Spleen (tissue), 11 donors: ENCODE measurements around the gene CDH13. TPM values are rescaled to one million over a fixed set of nuclear protein-coding genes. Genes with fewer than 3 reads are reported as not detected.

ENCODE experiments used
- DNase-seq: peaks from one replicate; pipeline ENCODE4 v3.0.0-alpha.2; 2020
- H3K27ac ChIP-seq, 8 donors: fragments of 200-600 bp; sonication (generic) in 7 of 8; 1 replicate in 4 of 8; 2 replicates in 4 of 8; pipeline versions ENCODE4 v1.5.0 to v1.8.0; 2016 to 2021; ENCODE audit warnings: inconsistent platforms in 4 of 8, mild to moderate bottlenecking in 4 of 8, moderate library complexity in 1 of 8
- H3K27me3 ChIP-seq, 7 donors: fragments of 200-600 bp; sonication (generic) in 6 of 7; replicated peaks in 1 of 7; 1 replicate in 4 of 7; 2 replicates in 3 of 7; pipeline versions ENCODE4 v1.5.0 to v1.8.0; 2016 to 2021; ENCODE audit warnings: inconsistent platforms in 3 of 7, mild to moderate bottlenecking in 1 of 7
- H3K36me3 ChIP-seq, 6 donors: fragments of 200-600 bp; sonication (generic) in 5 of 6; 1 replicate in 4 of 6; 2 replicates in 2 of 6; pipeline versions ENCODE4 v1.5.0 to v1.8.0; 2016 to 2021; ENCODE audit warnings: inconsistent platforms in 2 of 6
- H3K4me1 ChIP-seq, 6 donors: fragments of 200-600 bp; sonication (generic) in 5 of 6; 1 replicate in 3 of 6; 2 replicates in 3 of 6; pipeline versions ENCODE4 v1.5.0 to v1.8.0; 2016 to 2021; ENCODE audit warnings: inconsistent platforms in 3 of 6
- H3K4me3 ChIP-seq, 8 donors: fragments of 200-600 bp; sonication (generic) in 7 of 8; 1 replicate in 4 of 8; 2 replicates in 4 of 8; pipeline versions ENCODE4 v1.5.0 to v1.8.0; 2016 to 2021; ENCODE audit warnings: inconsistent platforms in 4 of 8, mild to moderate bottlenecking in 4 of 8, moderate library complexity in 2 of 8
- H3K9me3 ChIP-seq, 8 donors: fragments of 200-600 bp; sonication (generic) in 7 of 8; 1 replicate in 4 of 8; 2 replicates in 4 of 8; pipeline versions ENCODE4 v1.5.0 to v1.8.0; 2016 to 2021; ENCODE audit warnings: inconsistent platforms in 4 of 8
- POLR2A ChIP-seq, 3 donors: fragments of 450-650 bp; IDR thresholded peaks; one replicate each; pipeline ENCODE4 v1.5.1; 2017; ENCODE audit warnings: antibody characterized with exemption in 3 of 3, mild to moderate bottlenecking in 1 of 3
- POLR2AphosphoS5 ChIP-seq, 3 donors: sonication (generic); formaldehyde crosslinking; IDR thresholded peaks; one replicate each; pipeline ENCODE4 v1.5.1; 2017; ENCODE audit warnings: antibody characterized with exemption in 3 of 3
- WGBS, 5 donors: extraction: QIAGEN DNeasy Blood & Tissue Kit in 3 of 5; methylation state at CpG; one replicate each; pipeline versions ENCODE4 v1.1.5 to v1.1.7; 2013 to 2018; 5-methylcytosine and 5-hydroxymethylcytosine counted together
- intact Hi-C: fragments of 100-400 bp; cut with DNase I; formaldehyde crosslinking; loops from one replicate; pipeline ENCODE4 v1.15.0; 2023; ENCODE audit warnings: low total_unique reads
- polyA plus RNA-seq, 3 donors: library from polyadenylated mRNA; stranded (reverse); fragments of 200-250 nt; gene quantifications; one replicate each; pipeline ENCODE4 v1.2.1, GENCODE V29; 2013
- total RNA-seq, 7 donors: library from RNA; depleted of rRNA in 3 of 7; stranded (reverse); fragments of >200 nt in 3 of 7; fragmentation: NEBNext Ultra II Directional in 4 of 7; extraction: Animal tissue kit (Norgen Biotek cat#: 25700) in 4 of 7; gene quantifications; one replicate each; pipeline versions ENCODE4 v1.1.0 to v1.2.1, GENCODE V29; 2016 to 2021
- TF ChIP-seq, protein P1 (sequence below), 11 experiments: fragments of 200-600 bp in 7 of 11; fragments of 450-650 bp in 4 of 11; sonication (generic) in 4 of 11; IDR thresholded peaks in 8 of 11; conservative IDR thresholded peaks in 3 of 11; 1 replicate in 7 of 11; 2 replicates in 4 of 11; pipeline versions ENCODE4 v1.4.0 to v1.8.0; 2016 to 2021; ENCODE audit warnings: antibody characterized with exemption in 11 of 11, inconsistent platforms in 4 of 11, mild to moderate bottlenecking in 1 of 11
- donor health status: healthy with polysubstance abuse.
- donor health status: DM: no; HTN: no; CAD: no; lungs with moderate emphysema.
- donor health status: DM: no; HTN: no; CAD: no.
- donor health status: Bipolar disorder and iron deficiency.
- donor health status: healthy.
- donor health status: DM: no; HTN: no; CAD: no.
- donor health status: DM: yes; HTN: yes; CAD: no.

CDH13 gene
- total and polyA plus RNA-seq, 10 donors, result 0.13 to 4.6 (median 1.1) TPM

DNA sequence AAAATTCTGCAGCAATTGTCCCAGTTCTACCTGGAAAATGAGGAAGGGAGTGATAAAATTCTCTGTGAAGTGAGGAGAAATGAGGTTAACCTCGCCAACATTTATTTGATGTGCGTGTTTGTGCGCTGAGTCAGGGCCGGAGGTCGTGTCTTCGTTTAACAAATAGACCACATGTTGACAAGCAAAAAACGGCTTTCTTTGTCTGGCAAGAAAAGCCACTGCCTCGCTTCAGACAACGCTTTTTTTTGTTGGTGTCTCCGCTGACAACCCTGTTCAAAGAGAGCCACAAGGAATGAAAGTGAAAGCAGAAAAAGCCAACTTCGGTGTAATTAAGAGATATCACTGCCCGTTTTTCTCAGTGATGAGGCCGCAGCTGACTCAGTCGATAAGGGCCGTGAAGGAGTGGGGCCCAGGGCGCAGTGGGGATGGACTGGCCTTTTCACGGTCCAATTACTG, 510.6 kb downstream of the CDH13 start:
- Histone ChIP-seq H3K9me3 (peaks cover 0 to 3% (median 0%) of the 10 kb centered on the region in 8 donors), H3K36me3 (no peaks in the 10 kb centered on the region), H3K4me1 (peaks cover 0 to 14% (median 0%) of the 10 kb centered on the region in 6 donors), H3K27ac (no peak overlapping the region), H3K4me3 (peak overlapping the region in 3 of 8 donors; percentile 14 to 44 (median 31)), H3K27me3 (peaks cover 0 to 4% (median 0%) of the 10 kb centered on the region in 7 donors)
- WGBS, 5 donors, result 42 to 55% (median 47%) methylated on average over 17 of the region's 17 CpGs
- intact Hi-C loops, result no loop called here
- no peak for DNase-seq
- no peak for TF ChIP-seq POLR2A (IDR thresholded peaks at IDR 0.05)
- no peak for TF ChIP-seq POLR2AphosphoS5 (IDR thresholded peaks at IDR 0.05)
- TF ChIP-seq, protein P1, sequence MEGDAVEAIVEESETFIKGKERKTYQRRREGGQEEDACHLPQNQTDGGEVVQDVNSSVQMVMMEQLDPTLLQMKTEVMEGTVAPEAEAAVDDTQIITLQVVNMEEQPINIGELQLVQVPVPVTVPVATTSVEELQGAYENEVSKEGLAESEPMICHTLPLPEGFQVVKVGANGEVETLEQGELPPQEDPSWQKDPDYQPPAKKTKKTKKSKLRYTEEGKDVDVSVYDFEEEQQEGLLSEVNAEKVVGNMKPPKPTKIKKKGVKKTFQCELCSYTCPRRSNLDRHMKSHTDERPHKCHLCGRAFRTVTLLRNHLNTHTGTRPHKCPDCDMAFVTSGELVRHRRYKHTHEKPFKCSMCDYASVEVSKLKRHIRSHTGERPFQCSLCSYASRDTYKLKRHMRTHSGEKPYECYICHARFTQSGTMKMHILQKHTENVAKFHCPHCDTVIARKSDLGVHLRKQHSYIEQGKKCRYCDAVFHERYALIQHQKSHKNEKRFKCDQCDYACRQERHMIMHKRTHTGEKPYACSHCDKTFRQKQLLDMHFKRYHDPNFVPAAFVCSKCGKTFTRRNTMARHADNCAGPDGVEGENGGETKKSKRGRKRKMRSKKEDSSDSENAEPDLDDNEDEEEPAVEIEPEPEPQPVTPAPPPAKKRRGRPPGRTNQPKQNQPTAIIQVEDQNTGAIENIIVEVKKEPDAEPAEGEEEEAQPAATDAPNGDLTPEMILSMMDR (IDR thresholded peaks at IDR 0.05 in 8 of 11, conservative IDR thresholded peaks at IDR 0.05 in 3 of 11), result no peak

GRCh38 chr16:83137894-83138293, 511.1 kb downstream of the CDH13 start:
- Histone ChIP-seq H3K9me3 (peaks cover 0 to 3% (median 0%) of the 10 kb centered on the region in 8 donors), H3K27ac (no peak overlapping the region), H3K4me1 (peaks cover 0 to 14% (median 0%) of the 10 kb centered on the region in 6 donors), H3K4me3 (peak overlapping the region in 2 of 8 donors; percentile 31 to 44), H3K27me3 (peaks cover 0 to 4% (median 0%) of the 10 kb centered on the region in 7 donors), H3K36me3 (no peaks in the 10 kb centered on the region)
- DNase-seq, result no peak
- TF ChIP-seq POLR2AphosphoS5 (IDR thresholded peaks at IDR 0.05) (no peak), POLR2A (IDR thresholded peaks at IDR 0.05) (no peak)
- TF ChIP-seq, protein P1 (IDR thresholded peaks at IDR 0.05 in 8 of 11, conservative IDR thresholded peaks at IDR 0.05 in 3 of 11), result no peak
- WGBS, 5 donors, result 68 to 88% (median 81%) methylated on average over 5 of the region's 5 CpGs
- intact Hi-C loops, result no loop called here

- Histone ChIP-seq H3K4me1 (peaks cover 0 to 14% (median 0%) of the 10 kb centered on the region in 6 donors), H3K4me3 (no peak overlapping the region), H3K36me3 (no peaks in the 10 kb centered on the region), H3K27ac (no peak overlapping the region), H3K27me3 (peaks cover 0 to 1% (median 0%) of the 10 kb centered on the region in 7 donors), H3K9me3 (peaks cover 0 to 3% (median 0%) of the 10 kb centered on the region in 8 donors)
- DNase-seq, result no peak
- WGBS, 5 donors, result 77 to 89% (median 86%) methylated on average over 7 of the region's 7 CpGs
- TF ChIP-seq POLR2AphosphoS5 (IDR thresholded peaks at IDR 0.05) (no peak), POLR2A (IDR thresholded peaks at IDR 0.05) (no peak)
- TF ChIP-seq, protein P1 (IDR thresholded peaks at IDR 0.05 in 8 of 11, conservative IDR thresholded peaks at IDR 0.05 in 3 of 11), result no peak
- intact Hi-C loops, result no loop called here
These were observed 511.7 kb downstream of the CDH13 start for GRCh38 chr16:83138512-83138911.

DNA sequence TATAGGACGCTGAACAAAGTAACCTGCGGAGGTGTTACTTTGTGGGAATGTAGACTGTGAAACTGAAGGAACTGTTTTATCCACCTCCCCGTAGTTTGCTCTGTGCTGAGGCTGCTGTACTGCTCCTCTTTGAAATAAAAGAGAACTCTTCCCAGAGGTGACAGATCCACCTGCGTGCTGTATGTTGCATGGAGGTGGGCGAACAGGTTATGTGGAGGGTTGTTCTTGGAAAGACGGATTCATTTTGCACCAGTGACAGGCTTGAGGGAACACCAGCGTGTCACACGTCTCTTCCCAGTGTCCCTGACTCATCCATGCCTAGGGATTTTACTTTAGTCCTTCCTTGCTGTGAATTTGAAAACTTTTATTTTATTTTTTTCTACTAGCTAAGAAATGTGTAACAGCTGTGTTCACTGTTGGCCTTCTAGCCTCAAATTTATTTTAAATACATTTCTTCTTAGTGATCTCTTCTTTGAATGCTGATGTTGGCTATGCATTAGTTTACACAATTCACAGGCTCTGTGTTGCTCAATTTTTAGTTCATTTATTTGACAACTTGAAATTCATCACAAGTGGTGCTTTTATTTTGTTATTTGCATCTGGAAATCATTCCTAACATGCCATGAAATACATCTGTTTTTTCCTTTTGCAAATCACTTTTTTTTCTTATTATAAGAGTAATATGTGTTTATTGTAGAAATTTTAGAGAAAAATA, 512.4 kb downstream of the CDH13 start:
- peaks cover 0 to 14% (median 0%) of the 10 kb centered on the region in 6 donors for H3K4me1 ChIP-seq
- TF ChIP-seq, protein P1 (IDR thresholded peaks at IDR 0.05 in 8 of 11, conservative IDR thresholded peaks at IDR 0.05 in 3 of 11), result no peak
- TF ChIP-seq POLR2A (IDR thresholded peaks at IDR 0.05) (no peak), POLR2AphosphoS5 (IDR thresholded peaks at IDR 0.05) (no peak)
- H3K36me3 ChIP-seq, result no peaks in the 10 kb centered on the region
- intact Hi-C loops, result no loop called here
- no peak for DNase-seq
- no peak overlapping the region for H3K4me3 ChIP-seq
- 84 to 93% (median 91%) methylated on average over 8 of the region's 8 CpGs for WGBS, 5 donors
- H3K27ac ChIP-seq, result no peak overlapping the region
- peaks cover 0 to 3% (median 0%) of the 10 kb centered on the region in 8 donors for H3K9me3 ChIP-seq
- peaks cover 0 to 7% (median 0%) of the 10 kb centered on the region in 7 donors for H3K27me3 ChIP-seq
